T-helper 1 cell (primary cell): Measurements from ENCODE around the gene PCDHB8.
A peak's percentile ranks its signal among the peaks of the same experiment; 100 is the strongest.
"Not testable (repeated sequence)": the region's sequence is repeated elsewhere in the genome, so short reads cannot be mapped to it uniquely, and the experiment has no call there.

ENCODE experiments used
- DNase-seq, 5 donors: peaks; one replicate each; pipeline ENCODE4 v3.0.0-alpha.2; 2012 to 2020

The PCDHB8 gene

GRCh38 chr5:141184117-141184855 is 6.7 kb downstream of the PCDHB8 start:
- DNase-seq: not testable (repeated sequence)

GRCh38 chr5:141186897-141187512 is 9.4 kb downstream of the PCDHB8 start, which contains the start of gene PCDHB9:
TSS of gene PCDHB9 (plus strand) at chr5:141187161. CDS start at chr5:141187319, 158 bp downstream.
- DNase-seq: peak in 3 of 5 donors; percentile 2 to 14 (median 11)

GRCh38 chr5:141188682-141189081 is 11.1 kb downstream of the PCDHB8 start:
- not testable (repeated sequence) for DNase-seq

- DNase-seq: not testable (repeated sequence)
Measured at GRCh38 chr5:141189131-141189530, 11.5 kb downstream of the PCDHB8 start.

GRCh38 chr5:141192110-141192725 is 14.6 kb downstream of the PCDHB8 start, which contains the start of gene PCDHB10:
TSS of gene PCDHB10 (plus strand) at chr5:141192353. CDS start at chr5:141192553, 200 bp downstream.
- no peak for DNase-seq

GRCh38 chr5:141194332-141194731 is 16.7 kb downstream of the PCDHB8 start:
- not testable (repeated sequence) for DNase-seq

- DNase-seq: no peak
Measured at GRCh38 chr5:141196363-141196762, 18.8 kb downstream of the PCDHB8 start.

- DNase-seq: no peak
Measured at GRCh38 chr5:141199359-141200235, 22.0 kb downstream of the PCDHB8 start, which contains the start of gene PCDHB11. TSS of gene PCDHB11 (plus strand) at chr5:141199627. CDS start at chr5:141199775, 148 bp downstream.

GRCh38 chr5:141201126-141201525 is 23.5 kb downstream of the PCDHB8 start:
- DNase-seq: not testable (repeated sequence)

- DNase-seq: not testable (repeated sequence)
Measured at GRCh38 chr5:141201646-141202045, 24.1 kb downstream of the PCDHB8 start.

- no peak for DNase-seq
Measured at GRCh38 chr5:141208478-141208877, 30.9 kb downstream of the PCDHB8 start, which contains the start of gene PCDHB12. TSS of gene PCDHB12 (plus strand) at chr5:141208719. CDS start at chr5:141208908, 189 bp downstream.

- DNase-seq: not testable (repeated sequence)
Measured at GRCh38 chr5:141210281-141210680, 32.7 kb downstream of the PCDHB8 start.

GRCh38 chr5:141210849-141211248 is 33.3 kb downstream of the PCDHB8 start:
- not testable (repeated sequence) for DNase-seq

- DNase-seq: peak in 1 of 5 donors; percentile 8
Measured at GRCh38 chr5:141213656-141214339, 36.2 kb downstream of the PCDHB8 start, which contains the start of gene PCDHB13. TSS of gene PCDHB13 (plus strand) at chr5:141213919. CDS start at chr5:141214124, 205 bp downstream.

GRCh38 chr5:141214583-141214982 is 37.0 kb downstream of the PCDHB8 start:
- DNase-seq: not testable (repeated sequence)

GRCh38 chr5:141215504-141215903 is 37.9 kb downstream of the PCDHB8 start:
- DNase-seq: not testable (repeated sequence)

- not testable (repeated sequence) for DNase-seq
Measured at GRCh38 chr5:141216035-141216434, 38.4 kb downstream of the PCDHB8 start.

GRCh38 chr5:141223112-141223783 is 45.7 kb downstream of the PCDHB8 start, which contains the start of gene PCDHB14:
TSS of gene PCDHB14 (plus strand) at chr5:141223343. CDS start at chr5:141223506, 163 bp downstream.
- DNase-seq: no peak

GRCh38 chr5:141224844-141225243 is 47.3 kb downstream of the PCDHB8 start:
- DNase-seq: not testable (repeated sequence)

GRCh38 chr5:141225421-141225820 is 47.8 kb downstream of the PCDHB8 start:
- not testable (repeated sequence) for DNase-seq
